Osteocyte (in vitro differentiated cells): Measurements from ENCODE around the gene DSTYK. TPM values are rescaled to one million over a fixed set of nuclear protein-coding genes. Genes with fewer than 3 reads are reported as not detected.

ENCODE experiments used
- DNase-seq: peaks from one replicate; pipeline ENCODE4 v3.0.0; 2021; ENCODE audit warnings: mixed read lengths; ENCODE audit not compliant: unreplicated experiment; ENCODE audit errors: extremely low spot score
- H3K27ac Mint-ChIP-seq: one replicate; pipeline ENCODE4 v1.8.0; 2021; ENCODE audit warnings: mild to moderate bottlenecking, mixed read lengths; ENCODE audit not compliant: unreplicated experiment
- H3K27me3 Mint-ChIP-seq: one replicate; pipeline ENCODE4 v1.8.0; 2021; ENCODE audit warnings: mixed read lengths; ENCODE audit not compliant: unreplicated experiment
- H3K36me3 Mint-ChIP-seq: one replicate; pipeline ENCODE4 v1.8.0; 2021; ENCODE audit warnings: mixed read lengths; ENCODE audit not compliant: unreplicated experiment
- H3K4me1 Mint-ChIP-seq: one replicate; pipeline ENCODE4 v1.8.0; 2021; ENCODE audit warnings: mixed read lengths; ENCODE audit not compliant: unreplicated experiment
- H3K4me3 Mint-ChIP-seq: one replicate; pipeline ENCODE4 v1.8.0; 2021; ENCODE audit warnings: mild to moderate bottlenecking, moderate library complexity, mixed read lengths; ENCODE audit not compliant: unreplicated experiment
- H3K9me3 Mint-ChIP-seq: one replicate; pipeline ENCODE4 v1.8.0; 2021; ENCODE audit warnings: mixed read lengths; ENCODE audit not compliant: unreplicated experiment
- CTCF ChIP-seq: fragments of 200-600 bp; sonication (generic); IDR thresholded peaks from 2 replicates; pipeline ENCODE4 v1.5.0; 2021; ENCODE audit warnings: antibody characterized with exemption, mild to moderate bottlenecking, moderate library complexity
- total RNA-seq: library from RNA; stranded (reverse); gene quantifications from 2 replicates; pipeline ENCODE4 v1.2.1, GENCODE V29; 2021

The DSTYK gene
- total RNA-seq, 1 donor from 2014 or later = 15.3 TPM

GRCh38 chr1:205258261-205258691 lies 46.8 kb upstream of the DSTYK start:
- DNase-seq = no peak
- Mint-ChIP-seq H3K4me3 (no peak overlapping the region), H3K9me3 (no peaks in the 10 kb centered on the region), H3K27me3 (no peaks in the 10 kb centered on the region), H3K27ac (peak overlapping the region; percentile 97), H3K36me3 (no peaks in the 10 kb centered on the region), H3K4me1 (peaks cover 46% of the 10 kb centered on the region)
- TF ChIP-seq CTCF = no peak

GRCh38 chr1:205257735-205258134 lies 46.2 kb upstream of the DSTYK start:
- Mint-ChIP-seq H3K27me3 (no peaks in the 10 kb centered on the region), H3K36me3 (no peaks in the 10 kb centered on the region), H3K4me1 (peaks cover 43% of the 10 kb centered on the region), H3K27ac (peak overlapping the region; percentile 97), H3K4me3 (no peak overlapping the region), H3K9me3 (no peaks in the 10 kb centered on the region)
- no peak for TF ChIP-seq CTCF
- DNase-seq = no peak

DNA sequence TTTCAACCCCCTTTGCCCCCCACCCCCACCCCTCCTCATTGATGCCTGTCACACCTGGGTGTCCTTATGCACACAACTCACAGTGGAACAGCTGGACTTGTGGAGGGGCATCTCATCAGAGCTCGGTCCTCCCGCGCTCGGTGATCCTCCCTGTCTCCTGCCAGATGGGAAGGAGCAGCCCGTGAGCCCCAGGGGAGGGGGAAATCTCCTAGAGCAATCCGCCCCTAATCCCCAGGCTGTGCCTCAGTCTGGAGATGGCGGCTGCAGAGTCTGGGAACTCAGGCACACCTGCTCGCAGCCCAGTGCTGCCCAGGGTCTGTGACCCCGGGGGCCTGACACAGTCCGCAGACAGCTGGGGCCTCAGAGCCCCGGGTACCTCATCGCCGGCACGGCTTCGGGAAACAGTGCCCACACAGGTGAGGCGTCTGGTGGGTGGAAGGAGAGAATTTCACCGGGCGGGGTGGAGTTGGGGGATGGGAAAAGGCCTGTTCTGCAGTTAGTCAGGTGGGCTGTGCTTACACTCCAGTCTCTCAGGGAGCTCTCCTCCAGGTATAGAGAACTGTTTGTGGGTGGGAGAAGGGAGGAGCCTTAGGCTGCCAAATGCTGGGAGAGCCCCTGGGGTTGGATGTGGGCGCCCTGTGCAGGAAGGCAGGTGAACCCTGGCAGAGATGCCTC lies 45.6 kb upstream of the DSTYK start:
- Mint-ChIP-seq H3K27me3 (no peaks in the 10 kb centered on the region), H3K27ac (no peak overlapping the region), H3K9me3 (no peaks in the 10 kb centered on the region), H3K4me1 (peaks cover 37% of the 10 kb centered on the region), H3K36me3 (no peaks in the 10 kb centered on the region), H3K4me3 (no peak overlapping the region)
- no peak for TF ChIP-seq CTCF
- no peak for DNase-seq

DNA sequence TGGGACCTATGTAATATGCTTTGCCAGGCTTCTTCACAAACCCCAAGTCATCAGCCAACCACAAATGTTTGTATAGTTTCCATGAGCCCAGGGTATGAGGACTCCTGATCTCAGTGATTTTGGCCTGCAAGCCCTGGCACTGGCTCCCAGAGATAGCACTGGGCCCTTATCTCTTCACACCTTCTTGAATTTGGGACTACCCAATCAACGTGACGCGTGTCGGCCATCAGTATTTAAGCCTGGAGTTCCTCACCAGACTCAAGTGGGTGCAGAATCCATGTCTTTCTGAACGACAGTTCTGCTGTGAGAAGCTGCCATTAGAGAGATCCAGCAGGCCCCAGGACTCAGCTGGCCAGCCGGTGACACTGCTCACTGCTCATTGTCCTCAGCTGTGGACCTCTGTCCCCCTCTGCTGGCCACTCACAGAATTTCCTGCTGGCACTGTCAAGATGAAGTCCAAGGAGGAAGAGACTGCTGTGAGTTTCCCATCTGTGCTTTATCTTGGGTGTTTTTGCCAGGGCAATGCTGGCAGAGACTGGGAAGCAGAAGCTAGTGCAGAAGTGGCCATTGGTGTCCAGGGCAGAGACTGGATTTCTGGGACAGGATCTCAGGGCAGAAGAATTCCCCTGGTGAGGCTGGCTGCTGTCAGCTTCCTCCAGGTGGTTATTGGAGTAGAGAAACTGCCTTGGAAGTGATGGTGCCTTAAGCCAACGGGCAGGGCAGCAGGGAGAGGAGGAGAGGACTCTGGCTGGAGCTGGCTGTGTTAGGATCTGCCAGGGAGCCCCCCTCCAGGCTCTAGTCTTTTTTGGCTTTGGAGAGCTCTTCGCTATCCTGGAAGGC lies 44.7 kb upstream of the DSTYK start:
- H3K27ac Mint-ChIP-seq = peak overlapping the region; percentile 43
- H3K36me3 Mint-ChIP-seq = no peaks in the 10 kb centered on the region
- H3K27me3 Mint-ChIP-seq = no peaks in the 10 kb centered on the region
- H3K4me1 Mint-ChIP-seq = peaks cover 30% of the 10 kb centered on the region
- no peak overlapping the region for H3K4me3 Mint-ChIP-seq
- TF ChIP-seq CTCF = peak; percentile 94
- DNase-seq = peak; percentile 96
- H3K9me3 Mint-ChIP-seq = no peaks in the 10 kb centered on the region

GRCh38 chr1:205251576-205251975 lies 40.1 kb upstream of the DSTYK start:
- Mint-ChIP-seq H3K4me3 (no peak overlapping the region), H3K36me3 (no peaks in the 10 kb centered on the region), H3K27ac (no peak overlapping the region), H3K27me3 (no peaks in the 10 kb centered on the region), H3K4me1 (peaks cover 41% of the 10 kb centered on the region), H3K9me3 (no peaks in the 10 kb centered on the region)
- no peak for TF ChIP-seq CTCF
- no peak for DNase-seq
